HL-60 (cell line): Measurements from ENCODE around the gene TMEM108.

Source experiments
- CTCF ChIP-seq: IDR thresholded peaks from one replicate; pipeline ENCODE4 v1.5.1; 2011; ENCODE audit warnings: low read length, control low read depth, inconsistent platforms; ENCODE audit not compliant: insufficient read depth
- POLR2AphosphoS5 ChIP-seq: IDR thresholded peaks from 2 replicates; pipeline ENCODE4 v1.6.1; 2012; ENCODE audit warnings: low read depth

GRCh38 chr3:133208184-133208583 lies 170.0 kb downstream of the TMEM108 start:
- TF ChIP-seq CTCF: no peak
- TF ChIP-seq POLR2AphosphoS5: no peak
